Pons (tissue), 1 donor: ENCODE data around the gene TTC38.
A peak's percentile ranks its signal among the peaks of the same experiment; 100 is the strongest.

Experiments used
- DNase-seq: peaks from one replicate; pipeline ENCODE4 v3.0.0-alpha.2; 2016; ENCODE audit warnings: low spot score

The TTC38 gene

GRCh38 chr22:46267431-46268279, at the start of gene TTC38:
TTC38 (plus strand) TSS chr22:46268008; CDS start chr22:46268040, 32 bp downstream.
- DNase-seq, result peak; percentile 75

DNA sequence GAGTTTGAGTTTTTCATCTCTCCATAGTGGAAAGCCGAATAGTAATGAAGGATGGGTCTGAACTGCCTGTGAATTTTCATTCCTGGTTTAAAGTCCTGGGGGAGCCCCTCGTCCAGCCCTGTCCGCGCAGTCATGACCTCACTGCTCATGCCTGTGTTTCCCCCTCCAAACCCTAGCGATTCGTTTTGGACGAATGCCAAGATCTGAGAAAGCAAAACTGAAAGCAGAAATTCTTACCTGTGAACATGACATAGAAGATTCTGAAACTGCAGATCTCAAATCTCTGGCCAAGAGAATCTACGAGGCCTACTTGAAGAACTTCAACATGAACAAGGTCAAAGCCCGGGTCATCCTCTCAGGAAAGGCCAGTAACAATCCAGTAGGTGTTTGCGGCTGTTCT, 48.2 kb upstream of the TTC38 start:
- DNase-seq, result no peak

DNA sequence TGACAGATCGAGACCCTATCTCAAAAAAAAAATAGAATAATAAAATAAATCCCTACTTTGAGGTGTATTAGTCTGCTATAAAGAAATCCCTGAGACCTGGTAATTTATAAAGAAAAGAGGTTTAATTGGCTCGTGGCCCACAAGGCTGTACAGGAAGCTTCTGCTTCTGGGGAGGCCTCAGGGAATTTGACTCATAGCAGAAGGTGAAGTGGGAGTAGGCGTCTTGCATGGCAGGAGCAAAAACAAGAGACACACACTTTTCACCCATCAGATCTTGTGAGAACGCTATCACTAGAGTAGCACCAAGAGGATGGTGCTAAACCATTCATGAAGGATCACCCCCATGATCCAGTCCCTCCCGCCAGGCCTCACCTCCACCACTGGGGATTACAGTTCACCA, 46.9 kb upstream of the TTC38 start:
- no peak for DNase-seq

DNA sequence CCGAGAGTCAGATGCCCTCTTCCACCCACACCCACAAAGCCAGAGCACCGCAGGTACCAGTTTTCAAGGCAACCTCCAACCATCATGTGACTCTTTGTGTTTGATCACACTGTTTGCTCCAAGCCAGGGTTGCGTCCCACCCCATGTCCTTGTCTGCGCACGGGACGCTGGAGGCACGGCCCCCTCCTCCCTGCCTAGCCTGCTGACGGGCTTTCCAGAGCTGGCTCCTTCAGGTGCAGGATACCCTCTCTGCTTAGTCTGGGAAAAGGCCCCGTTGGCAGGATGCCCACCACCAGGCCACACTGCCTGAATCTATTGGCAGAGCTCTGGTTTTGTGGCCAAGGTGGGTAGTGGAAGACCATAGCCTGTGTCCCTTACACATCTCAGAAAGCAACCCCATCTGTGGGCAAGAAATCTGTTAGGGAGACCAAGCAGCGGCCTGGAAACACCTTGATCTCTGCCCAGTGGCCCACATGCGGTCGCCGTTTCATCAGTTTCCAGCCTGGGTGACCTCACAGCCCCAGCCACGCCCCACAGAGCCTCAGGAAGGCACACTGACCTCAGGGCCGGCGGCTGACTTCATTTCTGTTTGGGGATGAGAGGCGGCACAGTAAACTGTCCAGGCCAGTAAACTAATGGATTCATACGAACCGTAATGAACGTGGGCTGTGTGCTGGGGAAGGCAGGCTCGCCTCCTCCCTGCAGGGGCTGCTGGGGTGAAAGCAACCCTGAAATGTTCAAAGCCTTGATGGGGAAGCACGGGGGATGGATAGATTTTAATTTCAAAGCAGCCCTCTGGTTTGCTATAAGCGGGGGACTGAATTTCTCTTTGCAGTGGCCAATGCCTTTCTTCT, 43.5 kb upstream of the TTC38 start:
- no peak for DNase-seq

GRCh38 chr22:46224898-46225290, 42.9 kb upstream of the TTC38 start:
- DNase-seq, result no peak

DNA sequence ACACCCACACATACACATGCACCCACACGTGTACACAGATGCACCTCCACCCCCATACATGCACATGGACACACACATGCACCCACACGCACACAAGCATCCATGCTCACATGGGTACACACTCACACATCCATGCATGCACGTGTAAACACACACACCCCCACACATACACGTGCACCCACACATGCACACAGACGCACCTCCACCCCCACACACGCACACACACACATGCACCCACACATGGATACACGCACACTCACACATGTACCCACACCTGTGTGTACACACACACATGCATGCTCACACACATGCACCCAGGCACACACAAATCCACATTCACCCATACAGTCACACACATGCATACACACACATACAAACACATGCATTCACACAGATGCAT, 42.2 kb upstream of the TTC38 start:
- DNase-seq, result no peak

DNA sequence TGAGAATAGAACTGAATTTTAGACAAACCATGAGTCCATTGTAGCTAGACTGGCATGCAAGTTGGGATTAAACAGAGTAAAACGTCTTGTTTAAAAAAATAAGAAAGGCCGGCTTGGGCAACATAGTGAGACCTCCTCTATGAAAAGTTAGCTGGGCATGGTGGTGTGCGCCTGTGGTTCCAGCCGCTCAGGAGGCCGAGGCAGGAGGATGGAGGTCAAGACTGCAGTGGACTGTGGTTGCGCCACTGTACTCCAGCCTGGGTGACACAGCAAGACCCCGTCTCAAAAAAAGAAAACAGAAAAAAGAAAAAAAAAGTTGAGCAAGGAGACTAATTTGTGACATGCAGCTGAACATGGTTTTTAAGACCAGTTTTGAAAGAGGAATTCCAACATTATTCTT, 41.2 kb upstream of the TTC38 start:
- no peak for DNase-seq

GRCh38 chr22:46229701-46230100, 38.1 kb upstream of the TTC38 start:
- no peak for DNase-seq

DNA sequence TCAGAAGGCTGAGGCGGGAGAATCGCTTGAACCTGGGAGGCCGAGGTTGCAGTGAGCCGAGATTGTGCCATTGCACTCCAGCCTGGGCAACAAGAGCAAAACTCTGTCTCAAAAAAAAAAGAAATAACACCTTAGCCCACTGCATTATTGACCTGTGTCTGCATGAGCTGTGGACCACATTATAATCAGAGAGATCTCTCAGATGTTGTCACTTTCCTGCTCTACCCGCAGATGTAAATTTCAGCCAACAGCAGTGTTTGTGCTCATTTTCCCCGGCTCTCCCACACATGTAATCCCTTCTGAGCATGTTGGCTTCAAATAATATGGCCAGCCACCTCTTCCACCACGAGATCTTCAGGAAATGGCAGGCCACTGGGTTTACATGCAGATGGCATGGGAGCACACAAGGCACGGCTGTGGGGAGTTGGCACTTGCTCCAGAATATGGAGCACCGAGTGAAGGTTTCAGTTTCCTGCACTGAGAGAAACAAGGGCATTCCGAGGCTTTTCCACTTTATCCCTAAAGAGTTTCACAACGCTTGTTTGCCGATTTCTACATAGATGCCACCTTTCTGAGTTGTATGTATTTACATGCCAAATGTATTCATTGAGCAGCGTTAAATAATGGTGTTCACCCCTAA, 37.4 kb upstream of the TTC38 start:
- no peak for DNase-seq

DNA sequence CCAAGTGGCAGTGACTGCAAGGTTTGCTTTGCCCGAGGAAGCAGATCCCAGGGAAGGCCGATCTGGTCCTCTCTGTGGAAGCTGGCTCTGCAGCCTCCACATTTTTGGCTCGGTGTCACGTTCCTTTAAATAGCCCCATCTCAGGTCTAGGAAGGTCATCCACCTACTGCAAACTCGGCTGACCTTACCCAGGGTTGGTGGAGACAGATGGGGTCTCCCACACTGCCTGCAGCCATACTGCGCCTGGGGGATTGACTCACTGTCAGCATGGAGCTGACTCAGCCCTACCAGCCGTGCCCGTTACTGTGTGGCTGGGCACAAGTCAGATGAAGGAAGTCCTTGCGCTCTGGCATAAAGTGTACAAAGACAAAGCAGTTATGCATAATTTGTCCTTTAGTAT, 34.6 kb upstream of the TTC38 start:
- peak; percentile 77 for DNase-seq

DNA sequence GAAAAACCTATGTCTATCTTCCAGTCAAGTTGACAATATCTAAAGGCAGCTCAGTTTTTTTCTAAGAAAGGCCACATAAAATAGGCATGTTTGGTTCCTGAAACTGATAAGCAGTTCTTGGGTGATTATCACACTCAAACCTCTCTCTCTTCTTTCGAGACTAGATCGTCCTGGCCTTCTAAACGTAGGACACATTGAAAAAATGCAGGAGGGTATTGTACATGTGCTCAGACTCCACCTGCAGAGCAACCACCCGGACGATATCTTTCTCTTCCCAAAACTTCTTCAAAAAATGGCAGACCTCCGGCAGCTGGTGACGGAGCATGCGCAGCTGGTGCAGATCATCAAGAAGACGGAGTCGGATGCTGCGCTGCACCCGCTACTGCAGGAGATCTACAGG, 32.8 kb upstream of the TTC38 start:
- no peak for DNase-seq

DNA sequence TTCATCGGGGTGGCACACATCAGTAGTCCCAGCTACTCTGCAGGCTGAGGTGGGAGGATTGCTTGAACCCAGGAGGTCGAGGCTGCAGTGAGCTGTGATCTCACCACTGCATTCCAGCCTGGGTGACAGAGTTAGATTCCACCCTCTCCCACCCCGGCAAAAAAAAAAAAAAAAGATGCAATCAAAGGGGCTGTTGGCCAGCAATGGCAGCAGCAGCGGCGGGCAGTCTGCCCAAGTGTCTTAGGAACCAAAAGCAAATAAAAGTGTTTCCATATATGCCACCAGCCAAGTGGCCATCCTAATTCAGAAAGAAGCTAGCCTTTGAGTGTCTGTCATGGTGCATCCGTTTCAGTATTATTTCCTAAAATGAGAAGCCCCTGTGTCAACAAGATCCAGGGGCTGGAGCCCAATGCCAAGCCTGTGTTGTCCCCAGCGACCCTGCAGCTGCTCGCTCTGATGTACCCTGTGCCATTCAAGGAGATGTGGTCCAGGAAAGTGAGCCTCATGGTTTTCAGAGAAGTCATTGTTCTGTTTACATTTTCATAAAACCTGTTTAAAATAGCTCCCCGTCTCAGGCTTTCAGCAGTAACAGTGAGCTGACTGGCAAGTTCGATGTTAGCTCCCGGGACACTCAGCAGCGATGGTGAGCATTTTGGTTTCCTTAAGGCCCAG, 30.2 kb upstream of the TTC38 start:
- DNase-seq, result no peak

GRCh38 chr22:46238541-46238940, 29.3 kb upstream of the TTC38 start:
- peak; percentile 83 for DNase-seq

DNA sequence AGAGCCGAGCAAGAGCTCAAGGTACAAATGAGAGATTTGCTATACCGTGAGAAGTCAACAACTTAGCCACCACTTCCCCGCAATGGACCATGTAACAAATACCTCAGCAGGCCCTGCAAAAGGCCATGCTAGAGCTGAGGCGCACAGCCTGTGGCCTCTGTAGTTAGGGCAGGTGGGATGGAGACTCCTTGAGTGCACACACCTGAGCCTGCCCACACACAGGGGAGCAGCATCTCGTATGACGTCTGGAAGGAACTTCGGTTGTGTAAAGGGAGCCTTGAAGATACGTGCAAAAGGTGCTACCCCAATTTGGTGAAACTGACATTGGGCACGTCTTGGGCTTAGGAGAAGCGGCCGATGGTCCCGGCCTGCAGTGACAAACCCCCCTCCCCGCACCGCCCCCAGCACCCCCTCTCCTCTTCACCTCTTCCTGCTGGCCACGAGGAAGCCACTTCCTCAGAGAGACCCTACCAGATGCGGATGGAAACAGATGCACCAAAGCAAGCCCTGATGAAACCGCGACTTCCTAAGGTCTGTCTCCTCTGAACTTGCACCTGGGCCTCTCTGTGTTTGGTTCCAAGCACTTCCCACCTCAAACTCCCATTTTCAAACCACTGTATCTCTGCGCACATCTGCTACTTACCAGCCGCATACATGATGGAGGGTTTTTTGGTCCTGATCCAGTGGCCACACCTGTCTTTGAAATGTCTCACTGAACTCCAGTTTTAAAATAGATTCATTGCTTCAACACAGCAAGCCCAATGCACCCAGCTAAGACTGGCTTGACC, 28.4 kb upstream of the TTC38 start:
- DNase-seq, result no peak

DNA sequence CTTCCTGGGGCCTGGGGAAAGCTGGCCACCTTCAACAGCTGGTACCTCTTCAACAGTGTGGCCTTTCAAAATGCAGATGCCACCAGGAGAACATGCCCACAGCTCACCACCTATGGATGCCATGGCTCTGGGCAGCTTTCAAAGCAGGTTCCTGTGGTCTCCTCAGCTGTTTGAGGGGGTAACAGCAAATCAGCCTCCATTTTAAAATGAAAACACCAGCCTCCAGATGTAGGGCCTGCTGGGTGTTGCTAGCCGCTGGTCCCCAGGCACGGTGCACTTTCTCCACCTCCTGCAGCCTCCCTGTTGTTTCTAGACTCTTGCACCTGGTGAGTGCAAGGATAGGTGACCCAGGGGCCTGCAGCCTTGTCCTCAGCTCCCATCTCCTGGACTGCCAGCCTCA, 27.7 kb upstream of the TTC38 start:
- DNase-seq, result no peak

DNA sequence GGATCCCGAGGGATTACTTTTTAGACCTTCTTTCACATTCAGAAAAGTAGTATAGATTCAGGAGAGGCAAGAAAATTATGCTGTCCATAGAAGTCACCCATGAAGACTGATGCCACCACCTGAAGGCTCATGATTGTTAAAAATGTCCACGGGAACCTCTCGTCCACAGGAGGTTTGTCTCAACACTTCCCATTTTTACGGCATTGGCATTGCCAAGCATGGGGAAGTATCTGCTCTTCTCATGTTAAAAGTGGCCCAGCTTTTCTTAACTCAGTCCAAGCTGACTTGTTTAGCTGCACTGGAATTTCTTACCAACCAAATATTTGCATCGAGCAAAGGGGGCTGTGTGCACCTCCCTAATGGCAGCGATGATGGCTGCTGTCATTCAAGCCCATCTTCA, 27.3 kb upstream of the TTC38 start:
- no peak for DNase-seq

GRCh38 chr22:46240907-46241306, 26.9 kb upstream of the TTC38 start:
- DNase-seq, result no peak

DNA sequence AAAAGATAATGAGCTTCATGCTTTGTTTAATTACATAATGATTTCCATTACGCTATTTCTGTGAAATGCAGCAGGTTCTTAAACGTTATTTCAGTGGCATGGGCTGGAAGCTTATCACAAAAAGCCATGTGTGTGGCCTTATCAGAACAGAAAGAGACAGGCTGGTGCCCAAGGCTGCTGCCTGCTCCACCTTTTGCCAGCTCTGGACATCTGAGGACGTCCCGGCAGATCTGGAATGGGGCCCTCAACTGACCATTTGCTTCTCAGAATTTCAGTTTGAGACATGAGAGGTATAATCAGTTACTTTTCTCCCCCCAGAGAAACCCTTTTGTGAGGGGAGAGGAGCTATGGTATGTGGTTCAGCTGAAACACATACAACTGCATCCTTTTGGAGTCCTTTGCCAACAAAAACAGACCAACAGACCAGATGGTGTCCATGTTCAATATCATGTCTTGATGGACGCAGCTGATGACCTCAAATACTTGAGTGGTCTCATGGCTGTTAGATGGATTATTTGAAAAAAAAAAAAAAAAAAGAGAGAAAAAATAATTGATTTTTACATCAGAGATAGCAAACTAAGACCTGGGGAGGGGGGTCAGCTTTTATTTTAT, 26.3 kb upstream of the TTC38 start:
- DNase-seq, result no peak

DNA sequence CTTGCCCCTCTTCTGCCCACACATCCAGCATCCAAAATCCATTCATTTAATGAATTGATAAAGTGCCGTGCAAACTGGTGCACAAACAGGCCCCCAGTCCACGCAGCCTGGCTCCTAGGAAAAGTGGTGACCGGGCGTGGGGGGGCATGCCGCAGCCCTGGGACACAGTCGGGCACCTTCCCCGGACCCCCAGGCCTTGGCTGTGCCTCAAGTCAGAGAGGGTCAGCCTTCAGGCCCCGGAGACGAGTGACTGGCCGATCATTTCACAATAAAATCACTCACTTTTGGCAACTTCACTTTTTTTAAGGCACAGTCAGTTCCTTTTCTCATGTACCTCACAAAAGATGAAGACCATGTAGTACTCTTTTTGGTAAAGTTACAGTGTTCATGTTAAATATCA, 25.7 kb upstream of the TTC38 start:
- DNase-seq, result no peak

GRCh38 chr22:46244771-46245170, 23.0 kb upstream of the TTC38 start:
- no peak for DNase-seq

GRCh38 chr22:46245511-46245910, 22.3 kb upstream of the TTC38 start:
- peak; percentile 59 for DNase-seq
